Bronchial epithelial cell (primary cell): Measurements from ENCODE around the gene KCNN3. TPM values are rescaled to one million over a fixed set of nuclear protein-coding genes. Genes with fewer than 3 reads are reported as not detected.

Source experiments
- DNase-seq: peaks from one replicate; pipeline ENCODE4 v3.0.0-alpha.2; 2010; ENCODE audit warnings: low read depth
- FAIRE-seq: peaks from 2 replicates; lab custom pipeline; 2011; peaks lifted over from hg19 to GRCh38; lab: Jason Lieb, UNC
- H3K27me3 ChIP-seq: 2 replicates; pipeline ENCODE4 v1.5.1; 2011; ENCODE audit warnings: low read length; ENCODE audit not compliant: control insufficient read depth, insufficient read depth
- H3K36me3 ChIP-seq: 2 replicates; pipeline ENCODE4 v1.5.1; 2011; ENCODE audit warnings: low read length; ENCODE audit not compliant: control insufficient read depth, insufficient read depth
- H3K4me3 ChIP-seq: 2 replicates; pipeline ENCODE4 v1.5.1; 2011; ENCODE audit warnings: mild to moderate bottlenecking, low read depth, low read length, control low read depth
- total RNA-seq: library from RNA; depleted of rRNA; stranded (reverse); fragments of >200 nt; gene quantifications from 2 replicates; pipeline ENCODE4 v1.2.1, GENCODE V29; 2014
- TF ChIP-seq, protein P1 (sequence below): IDR thresholded peaks from 2 replicates; pipeline ENCODE4 v1.5.1; 2011; ENCODE audit warnings: mild to moderate bottlenecking, moderate library complexity, low read length, control low read depth, inconsistent platforms; ENCODE audit not compliant: insufficient read depth, severe bottlenecking

The KCNN3 gene
- total RNA-seq, 1 donor from 2014 or later = under 0.01 TPM

DNA sequence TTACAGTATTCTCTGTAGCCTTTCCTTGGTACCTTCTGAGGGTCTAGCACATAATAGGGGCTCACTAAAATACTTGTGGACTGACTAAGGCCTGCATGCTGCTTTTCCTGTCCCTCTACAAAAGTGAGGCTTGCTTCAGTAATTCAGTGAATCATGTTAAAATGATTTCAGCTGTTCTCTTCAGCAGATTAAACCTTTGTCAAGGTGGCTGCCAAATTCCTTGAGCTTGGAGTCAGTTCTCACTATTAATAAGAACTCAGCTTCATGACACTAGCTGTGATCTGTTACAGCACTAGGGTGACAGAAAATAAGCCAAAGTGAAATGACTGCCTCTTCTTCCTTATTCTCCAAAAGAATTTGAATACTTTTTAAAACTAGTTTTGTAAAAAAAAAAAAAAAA, 128.8 kb downstream of the KCNN3 start:
- TF ChIP-seq, protein P1, sequence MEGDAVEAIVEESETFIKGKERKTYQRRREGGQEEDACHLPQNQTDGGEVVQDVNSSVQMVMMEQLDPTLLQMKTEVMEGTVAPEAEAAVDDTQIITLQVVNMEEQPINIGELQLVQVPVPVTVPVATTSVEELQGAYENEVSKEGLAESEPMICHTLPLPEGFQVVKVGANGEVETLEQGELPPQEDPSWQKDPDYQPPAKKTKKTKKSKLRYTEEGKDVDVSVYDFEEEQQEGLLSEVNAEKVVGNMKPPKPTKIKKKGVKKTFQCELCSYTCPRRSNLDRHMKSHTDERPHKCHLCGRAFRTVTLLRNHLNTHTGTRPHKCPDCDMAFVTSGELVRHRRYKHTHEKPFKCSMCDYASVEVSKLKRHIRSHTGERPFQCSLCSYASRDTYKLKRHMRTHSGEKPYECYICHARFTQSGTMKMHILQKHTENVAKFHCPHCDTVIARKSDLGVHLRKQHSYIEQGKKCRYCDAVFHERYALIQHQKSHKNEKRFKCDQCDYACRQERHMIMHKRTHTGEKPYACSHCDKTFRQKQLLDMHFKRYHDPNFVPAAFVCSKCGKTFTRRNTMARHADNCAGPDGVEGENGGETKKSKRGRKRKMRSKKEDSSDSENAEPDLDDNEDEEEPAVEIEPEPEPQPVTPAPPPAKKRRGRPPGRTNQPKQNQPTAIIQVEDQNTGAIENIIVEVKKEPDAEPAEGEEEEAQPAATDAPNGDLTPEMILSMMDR = no peak
- Histone ChIP-seq H3K27me3 (peaks cover 7% of the 10 kb centered on the region), H3K36me3 (no peaks in the 10 kb centered on the region), H3K4me3 (no peak overlapping the region)
- FAIRE-seq = no peak
- DNase-seq = peak; percentile 30

DNA sequence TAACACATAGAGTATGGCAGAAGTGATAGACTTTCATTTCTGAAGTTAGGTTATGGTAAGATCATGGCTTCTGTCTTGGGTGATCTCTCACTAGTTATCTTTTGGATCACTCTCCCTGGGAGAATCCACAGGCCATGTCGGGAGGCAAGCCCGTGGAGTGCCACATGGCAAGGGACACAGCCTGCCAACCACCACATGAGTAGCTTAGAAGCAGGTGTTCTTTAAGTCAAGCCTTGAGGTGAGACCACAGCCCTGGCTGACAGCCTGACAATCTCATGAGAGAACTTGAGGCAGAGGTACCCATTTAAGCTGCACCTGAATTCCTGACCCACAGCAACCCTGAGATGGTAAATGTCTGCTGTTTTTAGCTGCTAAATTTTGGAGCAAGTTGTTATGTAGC, 130.4 kb downstream of the KCNN3 start:
- H3K27me3 ChIP-seq = peaks cover 7% of the 10 kb centered on the region
- DNase-seq = no peak
- TF ChIP-seq, protein P1 = no peak
- no peak overlapping the region for H3K4me3 ChIP-seq
- H3K36me3 ChIP-seq = no peaks in the 10 kb centered on the region
- no peak for FAIRE-seq

DNA sequence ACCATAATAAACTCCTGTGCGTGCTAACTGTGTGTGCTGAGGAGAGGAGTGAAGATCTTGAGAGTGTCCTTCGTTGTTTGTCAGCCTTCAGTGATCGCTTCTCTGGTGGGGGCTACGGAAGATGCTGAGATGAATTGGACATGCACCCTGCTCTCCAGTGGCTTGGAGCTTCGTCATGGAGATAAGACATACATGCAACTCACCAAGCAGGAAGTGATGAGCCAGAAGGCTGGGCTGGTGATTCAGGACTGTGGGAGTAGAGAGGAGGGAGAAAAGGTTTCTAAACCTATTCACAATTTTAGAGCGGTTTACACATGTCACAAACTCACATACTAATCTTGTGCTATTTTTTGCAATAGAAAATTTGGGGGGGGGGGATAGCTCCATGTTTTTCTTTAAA, 133.2 kb downstream of the KCNN3 start:
- peak; percentile 82 for DNase-seq
- TF ChIP-seq, protein P1 = no peak
- no peak for FAIRE-seq
- peaks cover 3% of the 10 kb centered on the region for H3K27me3 ChIP-seq
- no peak overlapping the region for H3K4me3 ChIP-seq
- H3K36me3 ChIP-seq = no peaks in the 10 kb centered on the region

DNA sequence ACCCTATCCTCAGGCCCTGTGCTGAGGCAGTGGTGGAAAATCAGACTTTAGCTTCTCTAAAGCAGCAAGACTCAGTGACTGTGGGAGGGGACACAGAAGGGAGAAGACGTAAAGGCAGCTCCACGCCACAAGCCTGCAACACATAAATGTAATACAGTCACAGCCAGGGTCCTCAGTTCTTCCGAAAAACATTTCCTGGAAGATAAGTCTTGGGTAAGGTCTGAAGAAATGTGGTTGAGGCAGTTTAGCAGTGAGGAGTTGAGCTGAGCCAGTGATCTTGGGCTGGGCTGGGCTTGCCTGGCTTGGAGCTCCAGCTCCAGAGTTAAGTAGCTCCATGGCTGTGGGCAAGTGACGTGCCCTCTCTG, 134.3 kb downstream of the KCNN3 start:
- FAIRE-seq = no peak
- H3K4me3 ChIP-seq = no peak overlapping the region
- H3K36me3 ChIP-seq = no peaks in the 10 kb centered on the region
- TF ChIP-seq, protein P1 = no peak
- DNase-seq = no peak
- H3K27me3 ChIP-seq = peaks cover 2% of the 10 kb centered on the region

DNA sequence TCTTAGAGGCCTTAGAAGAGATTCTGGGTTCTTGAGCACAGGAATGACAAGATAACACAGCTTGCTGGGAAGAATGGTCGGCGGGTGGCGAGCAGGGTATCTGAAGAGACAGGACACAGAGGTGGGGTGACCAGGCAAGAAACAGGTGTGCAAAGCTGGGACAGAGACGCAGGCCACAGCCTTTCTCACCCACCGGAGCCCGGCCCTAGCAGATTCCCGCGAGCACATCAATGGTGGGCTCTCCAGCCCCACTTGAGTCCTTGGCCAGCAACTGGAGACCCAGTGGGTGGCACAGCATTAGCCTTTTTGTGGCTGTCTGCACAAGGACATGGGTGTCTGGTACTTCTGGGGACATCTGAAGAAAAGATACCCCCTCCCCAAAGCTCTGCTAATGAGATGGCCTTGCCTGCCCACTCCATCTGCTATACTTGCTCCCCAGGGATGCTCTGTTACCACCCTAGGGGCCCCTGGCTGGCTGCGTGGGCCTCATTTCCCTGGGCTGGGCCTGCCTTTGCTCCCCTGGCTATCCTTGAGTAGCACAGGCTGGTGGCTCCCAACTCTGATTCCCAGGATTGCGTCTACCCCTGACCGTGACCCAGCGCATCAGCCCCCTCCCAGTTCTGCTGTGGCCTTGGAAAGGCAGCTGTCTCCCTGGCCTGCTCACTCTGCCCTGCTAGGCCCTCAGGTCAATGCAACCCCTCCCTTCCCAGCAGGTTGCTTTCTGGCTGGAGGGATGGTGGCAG, 134.8 kb downstream of the KCNN3 start:
- peaks cover 2% of the 10 kb centered on the region for H3K27me3 ChIP-seq
- no peaks in the 10 kb centered on the region for H3K36me3 ChIP-seq
- FAIRE-seq (no peak), DNase-seq (no peak)
- H3K4me3 ChIP-seq = no peak overlapping the region
- TF ChIP-seq, protein P1 = no peak

DNA sequence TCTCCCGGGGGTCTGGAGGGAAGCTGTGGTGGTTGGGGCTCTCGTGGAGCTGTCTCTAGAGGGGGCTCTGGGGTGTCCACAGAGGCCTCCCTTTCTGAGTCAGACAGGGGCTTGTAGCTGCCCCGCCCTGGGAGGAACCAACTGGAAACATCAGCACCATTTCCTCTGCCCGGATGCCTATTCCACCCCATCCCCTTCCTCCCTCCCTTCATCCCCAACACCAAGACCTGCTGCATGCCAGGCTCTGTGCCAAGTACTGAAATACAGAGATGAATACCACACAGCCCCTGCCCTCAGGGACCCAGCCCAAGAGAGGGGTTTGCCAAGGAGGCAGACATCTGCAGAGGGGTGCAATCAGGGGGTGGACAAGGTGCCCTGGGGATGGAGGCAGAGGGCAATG, 136.5 kb downstream of the KCNN3 start:
- H3K4me3 ChIP-seq = no peak overlapping the region
- DNase-seq (no peak), FAIRE-seq (no peak)
- TF ChIP-seq, protein P1 = no peak
- H3K36me3 ChIP-seq = no peaks in the 10 kb centered on the region
- H3K27me3 ChIP-seq = peaks cover 2% of the 10 kb centered on the region
